AG10803 (cell line): ENCODE results near the gene LIN9.

ENCODE experiments used
- DNase-seq: peaks from one replicate; pipeline ENCODE4 v3.0.0; 2010; ENCODE audit warnings: low read depth
- H3K4me3 ChIP-seq: 2 replicates; pipeline ENCODE4 v1.5.1; 2011; ENCODE audit warnings: mild to moderate bottlenecking, low read length, control low read depth
- TF ChIP-seq, protein P1 (sequence below): conservative IDR thresholded peaks from 2 replicates; pipeline ENCODE4 v1.5.1; 2011; ENCODE audit warnings: mild to moderate bottlenecking, low read length, control low read depth, inconsistent platforms

The LIN9 gene

DNA sequence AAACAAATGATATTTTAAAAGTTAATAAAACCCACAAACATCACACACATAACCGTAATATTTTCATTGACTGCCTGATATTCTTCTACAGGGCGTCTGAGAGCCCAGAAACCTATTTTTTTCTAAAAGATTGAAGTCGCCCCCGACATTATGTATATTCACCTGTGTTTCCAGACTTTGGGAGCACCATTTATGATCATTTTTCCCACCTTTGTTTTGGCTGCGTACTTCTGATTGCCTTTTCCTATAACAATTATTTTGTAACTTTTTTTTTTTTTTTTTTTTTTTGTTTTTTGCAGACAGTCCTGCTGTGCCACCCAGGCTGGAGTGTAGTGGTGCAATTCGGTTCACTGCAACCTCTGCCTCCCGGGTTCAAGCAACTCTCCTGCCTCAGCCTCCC is 121.6 kb downstream of the LIN9 start:
- peak overlapping the region; percentile 97 for H3K4me3 ChIP-seq
- DNase-seq, result no peak
- TF ChIP-seq, protein P1, sequence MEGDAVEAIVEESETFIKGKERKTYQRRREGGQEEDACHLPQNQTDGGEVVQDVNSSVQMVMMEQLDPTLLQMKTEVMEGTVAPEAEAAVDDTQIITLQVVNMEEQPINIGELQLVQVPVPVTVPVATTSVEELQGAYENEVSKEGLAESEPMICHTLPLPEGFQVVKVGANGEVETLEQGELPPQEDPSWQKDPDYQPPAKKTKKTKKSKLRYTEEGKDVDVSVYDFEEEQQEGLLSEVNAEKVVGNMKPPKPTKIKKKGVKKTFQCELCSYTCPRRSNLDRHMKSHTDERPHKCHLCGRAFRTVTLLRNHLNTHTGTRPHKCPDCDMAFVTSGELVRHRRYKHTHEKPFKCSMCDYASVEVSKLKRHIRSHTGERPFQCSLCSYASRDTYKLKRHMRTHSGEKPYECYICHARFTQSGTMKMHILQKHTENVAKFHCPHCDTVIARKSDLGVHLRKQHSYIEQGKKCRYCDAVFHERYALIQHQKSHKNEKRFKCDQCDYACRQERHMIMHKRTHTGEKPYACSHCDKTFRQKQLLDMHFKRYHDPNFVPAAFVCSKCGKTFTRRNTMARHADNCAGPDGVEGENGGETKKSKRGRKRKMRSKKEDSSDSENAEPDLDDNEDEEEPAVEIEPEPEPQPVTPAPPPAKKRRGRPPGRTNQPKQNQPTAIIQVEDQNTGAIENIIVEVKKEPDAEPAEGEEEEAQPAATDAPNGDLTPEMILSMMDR, result no peak

DNA sequence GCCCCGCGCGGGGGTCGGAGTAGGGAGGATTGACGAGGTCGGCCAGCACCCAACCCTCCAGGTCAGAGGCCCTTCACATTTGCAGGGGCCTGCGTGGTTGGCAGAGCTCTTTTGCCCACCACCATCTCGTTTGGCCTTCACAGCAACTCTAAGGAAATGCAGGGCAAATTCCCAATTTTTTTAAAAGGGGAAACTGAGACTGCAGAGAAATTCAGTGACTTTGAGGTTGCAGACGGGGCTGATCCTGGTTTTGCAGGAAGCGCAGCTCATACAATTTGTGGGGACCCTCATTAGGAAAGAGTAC is 122.0 kb downstream of the LIN9 start:
- TF ChIP-seq, protein P1, result no peak
- H3K4me3 ChIP-seq, result peak overlapping the region; percentile 97
- DNase-seq, result no peak

DNA sequence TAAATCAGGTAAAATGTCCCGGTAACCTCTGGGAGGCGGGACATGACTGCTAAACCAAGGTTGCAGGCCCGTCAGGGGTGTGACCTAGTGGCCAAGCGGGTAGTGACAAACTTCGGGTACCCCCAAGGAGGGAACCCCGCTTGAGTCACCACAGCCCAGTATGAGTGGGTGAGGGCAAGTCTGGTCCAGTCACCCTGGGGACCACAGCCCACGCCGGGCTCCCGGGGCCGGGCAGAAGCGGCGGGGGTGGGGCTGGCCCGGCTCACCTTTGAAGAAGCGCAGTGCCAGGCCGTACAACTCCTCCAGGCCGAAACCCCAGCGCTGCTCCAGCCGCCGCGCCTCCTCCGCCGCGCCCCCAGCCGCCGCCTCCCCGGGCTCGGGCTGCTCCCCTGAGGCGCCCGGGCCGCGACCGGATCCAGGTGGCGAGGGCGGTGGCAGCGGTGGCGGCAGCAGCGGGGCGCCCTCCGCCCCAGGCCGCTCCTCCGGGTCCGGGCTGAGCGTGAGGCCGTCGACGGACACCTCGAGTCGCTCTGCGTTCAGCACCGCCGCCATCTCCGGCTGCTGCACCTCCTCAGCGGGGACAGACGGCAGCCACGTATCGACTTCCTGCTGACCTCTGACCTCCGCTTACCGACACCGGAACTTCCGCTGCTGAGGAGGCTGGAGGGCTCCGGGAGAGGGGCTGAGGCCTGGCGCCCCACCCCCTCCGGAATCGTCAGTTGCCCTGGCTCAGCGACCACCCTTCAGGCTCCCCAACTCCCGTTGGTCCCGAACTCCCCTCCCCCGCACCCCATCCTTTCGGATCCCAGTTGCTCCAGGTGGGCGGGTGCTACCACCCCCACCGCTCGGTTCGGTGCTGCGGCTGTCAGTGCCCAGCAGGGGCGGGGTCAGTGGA is 122.6 kb downstream of the LIN9 start, which contains the start of gene ACBD3:
ACBD3 (minus strand) TSS at position 618 of the 895 bp plus-strand sequence; CDS start at position 552, 66 bp downstream.
- peak; percentile 85 for DNase-seq
- TF ChIP-seq, protein P1, result no peak
- peak within 1 kb of the TSS; percentile 97 for H3K4me3 ChIP-seq

DNA sequence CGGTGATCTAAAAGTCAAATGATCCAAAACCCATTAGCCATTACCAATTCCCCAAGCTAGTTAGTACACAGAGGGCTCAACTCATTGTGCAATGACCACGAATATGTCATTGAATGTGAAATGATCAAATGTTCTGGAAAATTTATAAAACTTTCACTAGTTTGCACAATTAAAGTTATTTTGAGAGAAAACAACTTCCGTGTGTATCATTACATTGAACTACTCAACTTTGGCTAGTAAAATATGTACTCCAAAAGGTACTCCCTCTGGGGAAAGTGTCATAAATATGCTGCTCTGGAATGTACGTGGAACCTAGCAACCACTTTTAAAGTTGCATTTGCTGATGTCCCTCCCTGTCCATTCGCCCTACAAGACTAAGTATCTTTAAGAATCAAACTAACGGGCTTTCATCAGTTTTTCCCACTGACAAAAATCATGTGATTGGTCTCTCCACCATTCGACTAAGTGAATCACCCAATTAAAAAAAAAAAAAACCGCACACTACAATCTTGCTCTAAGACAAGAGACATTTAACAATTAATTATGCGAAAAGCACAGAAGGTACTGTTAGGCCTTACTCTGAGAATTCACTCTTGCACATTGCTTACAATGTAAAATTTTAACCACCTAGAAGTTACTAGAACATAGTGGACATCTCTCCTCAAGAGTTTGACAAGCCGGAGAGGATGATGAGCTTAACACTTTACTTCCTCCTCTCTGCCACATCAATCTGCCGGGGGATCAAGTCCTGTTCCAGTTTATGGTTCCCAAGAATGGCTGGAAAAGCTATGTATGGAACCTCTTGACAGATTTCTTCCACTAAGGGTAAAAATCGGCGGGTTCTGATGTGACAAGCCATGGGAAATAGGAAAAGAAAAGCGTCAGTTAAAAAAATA is 123.6 kb downstream of the LIN9 start:
- TF ChIP-seq, protein P1, result no peak
- H3K4me3 ChIP-seq, result peak overlapping the region; percentile 97
- DNase-seq, result peak; percentile 45

DNA sequence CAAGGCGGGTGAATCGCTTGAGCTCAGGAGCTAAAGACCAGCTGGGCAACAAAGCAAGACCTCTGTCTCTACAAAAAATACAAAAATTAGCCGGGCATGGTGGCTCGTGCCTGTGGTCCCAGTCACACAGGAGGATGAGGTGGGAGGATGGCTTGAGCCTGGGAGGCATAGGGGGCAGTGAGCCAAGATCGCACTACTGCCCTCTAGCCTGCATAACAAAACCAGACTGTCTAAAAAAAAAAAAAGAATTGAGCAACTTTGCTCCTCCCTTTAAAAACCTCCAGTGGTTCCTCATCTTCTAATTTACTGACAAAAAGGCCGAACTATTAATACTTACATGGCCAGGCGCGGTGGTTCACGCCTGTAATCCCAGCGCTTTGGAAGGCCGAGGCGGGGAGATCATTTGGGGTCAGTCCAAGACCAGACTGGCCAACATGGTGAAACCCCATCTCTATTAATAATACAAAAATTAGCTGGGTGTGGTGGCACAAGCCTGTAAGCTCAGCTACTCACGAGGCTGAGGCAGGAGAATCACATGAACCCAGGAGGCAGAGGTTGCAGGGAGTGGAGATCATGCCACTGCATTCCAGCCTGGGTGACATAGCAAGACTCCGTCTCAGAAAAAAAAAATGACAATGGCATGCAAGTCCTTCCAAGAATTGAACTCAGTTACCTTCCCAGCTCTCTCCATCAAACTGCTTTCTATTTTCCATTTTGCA is 126.8 kb downstream of the LIN9 start:
- H3K4me3 ChIP-seq, result no peak overlapping the region
- DNase-seq, result peak; percentile 68
- TF ChIP-seq, protein P1, result peak; percentile 43
